NT2/D1 (cell line): ENCODE measurements around the gene CD300E.
"Not testable (repeated sequence)": the region's sequence is repeated elsewhere in the genome, so short reads cannot be mapped to it uniquely, and the experiment has no call there.

Experiments
- SUZ12 ChIP-seq: IDR thresholded peaks from 2 replicates; pipeline ENCODE4 v1.6.1; 2011; ENCODE audit not compliant: insufficient read length, insufficient read depth; ENCODE audit errors: extremely low read depth
- YY1 ChIP-seq: IDR thresholded peaks from 2 replicates; pipeline ENCODE4 v1.6.1; 2011; ENCODE audit not compliant: insufficient read length, insufficient read depth
- ZNF274 ChIP-seq: IDR thresholded peaks from 2 replicates; pipeline ENCODE4 v1.6.1; 2011; ENCODE audit warnings: mild to moderate bottlenecking, low read depth, low read length

- not testable (repeated sequence) for TF ChIP-seq ZNF274, SUZ12, YY1
Observed at GRCh38 chr17:74630251-74630650, 6.7 kb upstream of the CD300E start.
